HG03060 (cell line): Measurements from ENCODE around the gene SPSB2.

ENCODE experiments used
- ATAC-seq: cut with Tn5 transposase; IDR thresholded peaks from one replicate; pipeline ENCODE4 v1.9.1; 2021; ENCODE audit warnings: low read depth, moderate number of reproducible peaks; ENCODE audit not compliant: unreplicated experiment

Gene SPSB2

DNA sequence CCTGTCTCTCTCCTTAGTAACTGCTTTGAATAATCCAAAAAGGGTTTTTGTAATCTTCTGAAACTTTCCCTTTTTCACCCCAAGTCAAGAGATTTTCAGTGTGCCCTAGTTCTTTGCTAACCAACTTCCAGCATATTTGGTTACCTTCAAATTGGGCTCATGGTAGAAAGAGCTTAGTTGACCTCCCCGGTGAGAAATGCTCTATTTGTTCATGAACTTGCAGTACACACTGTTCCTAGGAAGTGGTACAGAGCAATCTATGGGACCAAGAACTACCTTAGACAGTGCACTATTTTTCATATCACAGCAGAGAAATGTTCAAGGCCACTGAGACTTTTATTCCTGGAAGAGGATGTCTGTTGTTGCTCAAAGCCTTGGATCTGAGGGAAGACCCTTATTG is 19.5 kb downstream of the SPSB2 start:
- no peak for ATAC-seq

DNA sequence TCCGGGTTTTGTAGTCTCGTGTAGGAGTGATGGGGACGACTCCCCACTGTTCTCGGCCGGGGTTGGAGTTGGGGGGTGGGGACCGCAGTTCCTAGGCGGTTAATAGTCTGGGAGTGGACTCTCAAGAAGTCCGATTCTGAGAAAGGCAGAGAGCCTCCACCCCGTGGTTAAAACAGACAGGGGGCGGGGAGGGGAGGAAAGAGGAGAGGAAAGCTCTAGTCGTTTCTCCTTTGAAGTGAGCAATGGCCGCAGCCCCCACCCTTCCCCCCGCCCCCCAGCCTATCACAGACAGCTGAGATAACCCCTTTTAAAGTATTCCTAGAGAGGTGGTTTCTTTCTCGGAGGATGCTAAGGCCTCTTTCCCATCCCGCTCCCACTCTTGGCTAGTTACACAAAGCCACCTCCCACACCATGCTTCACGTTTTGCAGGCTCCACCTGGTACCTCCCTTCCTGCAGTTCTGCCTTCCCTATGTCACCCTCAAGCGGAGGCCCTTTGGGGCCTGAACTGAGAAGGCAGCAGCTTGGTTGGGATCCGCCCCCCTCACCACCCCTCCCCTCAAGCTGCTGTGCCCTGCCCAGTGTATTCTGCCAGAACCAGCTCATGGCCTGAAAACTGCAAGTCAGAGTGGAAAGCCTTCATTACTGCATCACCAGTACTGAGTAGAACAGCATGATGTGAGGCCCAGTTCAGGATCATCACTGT is 20.3 kb downstream of the SPSB2 start:
- ATAC-seq: no peak

DNA sequence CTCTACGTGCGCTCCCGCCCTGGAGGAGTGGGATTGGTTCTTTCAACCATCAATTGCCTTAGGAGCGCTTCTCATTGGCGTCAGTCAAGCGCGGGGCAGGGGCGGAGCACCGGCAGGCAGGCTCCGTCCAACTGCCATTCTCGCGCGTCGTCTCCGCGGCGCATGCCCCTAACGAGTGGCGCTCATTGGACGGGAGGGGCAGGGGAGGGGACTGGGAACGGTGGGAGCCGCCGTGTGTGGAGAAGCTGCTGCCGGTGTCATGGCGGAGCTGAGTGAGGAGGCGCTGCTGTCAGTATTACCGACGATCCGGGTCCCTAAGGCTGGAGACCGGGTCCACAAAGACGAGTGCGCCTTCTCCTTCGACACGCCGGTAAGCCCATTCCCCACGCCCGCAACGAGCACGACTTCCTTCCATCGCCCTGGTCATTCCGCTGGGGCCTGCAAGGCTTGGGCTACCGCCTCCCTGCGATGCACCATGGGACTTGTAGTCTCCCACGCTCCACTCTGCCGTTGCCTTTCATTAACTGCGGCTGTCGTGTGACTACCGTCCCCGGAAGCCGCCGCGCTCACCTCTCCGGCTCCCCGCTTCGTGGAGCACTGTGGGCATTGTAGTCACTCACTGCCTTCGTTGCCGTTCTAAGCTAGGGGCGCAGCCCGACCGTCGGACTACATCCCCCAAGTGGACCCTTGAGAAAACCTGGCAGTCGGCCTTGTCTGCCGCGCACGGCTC is 21.0 kb downstream of the SPSB2 start, which contains the start of gene USP5:
USP5 (plus strand) TSS at position 230 of the 730 bp plus-strand sequence; CDS start at position 260, 30 bp downstream.
- ATAC-seq: peak; percentile 60

DNA sequence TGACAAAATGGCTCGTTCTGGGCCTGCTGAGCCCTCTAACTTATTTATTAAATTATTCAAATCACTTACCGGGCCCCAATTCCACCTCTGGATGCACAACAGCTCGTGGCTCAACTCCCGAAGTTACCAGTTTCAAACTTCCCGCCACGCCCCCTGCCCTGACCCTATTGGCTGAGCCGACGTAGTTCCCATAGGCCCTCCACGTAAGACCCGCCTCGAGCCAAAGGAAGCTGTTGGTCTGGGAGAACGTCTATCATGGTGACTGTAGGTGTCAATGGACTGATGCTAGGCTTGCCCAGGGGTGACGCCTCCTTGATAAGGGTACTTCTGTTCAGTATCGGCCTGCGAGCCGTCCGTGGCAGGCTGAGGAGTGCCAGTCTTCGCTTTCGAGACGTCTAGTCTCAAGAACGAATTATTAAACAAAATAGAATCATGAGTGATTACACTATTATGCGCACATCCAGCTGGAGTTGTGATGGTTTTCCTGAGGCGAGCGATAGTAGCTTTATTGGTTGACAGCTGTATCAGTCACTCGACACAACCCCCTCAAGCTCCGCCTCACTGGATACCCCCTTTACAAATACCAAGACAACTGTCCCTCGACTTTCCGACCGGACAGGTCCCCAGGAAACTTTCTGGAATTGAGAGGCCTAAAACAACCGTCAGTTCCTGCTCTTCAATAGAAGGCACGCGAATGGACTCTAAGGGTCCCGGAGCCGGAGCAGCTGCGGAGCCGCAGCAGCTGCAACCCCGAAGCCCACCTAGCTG is 21.8 kb downstream of the SPSB2 start, which contains the start of gene CDCA3:
CDCA3 (minus strand) TSS at position 134 of the 768 bp plus-strand sequence. CDS start 334 bp downstream, outside the sequence.
- peak; percentile 46 for ATAC-seq

DNA sequence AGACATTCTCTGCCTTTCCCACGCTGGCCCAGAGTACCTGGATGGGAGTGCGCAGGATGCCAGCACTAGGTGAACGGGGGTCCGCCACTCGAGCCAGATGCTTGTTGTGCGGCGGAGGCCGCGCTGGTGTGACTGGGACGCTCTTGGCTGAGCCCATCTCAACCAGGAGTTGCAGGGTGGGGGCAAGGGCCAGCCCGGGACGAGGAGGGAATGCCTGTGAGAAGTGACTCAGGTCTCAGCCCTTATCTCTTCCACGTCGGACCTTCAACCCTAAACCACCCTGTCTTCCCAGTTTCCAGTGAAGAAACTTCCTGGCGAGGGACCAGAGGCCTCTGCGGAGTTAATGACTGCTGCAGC is 22.3 kb downstream of the SPSB2 start:
- ATAC-seq: no peak

DNA sequence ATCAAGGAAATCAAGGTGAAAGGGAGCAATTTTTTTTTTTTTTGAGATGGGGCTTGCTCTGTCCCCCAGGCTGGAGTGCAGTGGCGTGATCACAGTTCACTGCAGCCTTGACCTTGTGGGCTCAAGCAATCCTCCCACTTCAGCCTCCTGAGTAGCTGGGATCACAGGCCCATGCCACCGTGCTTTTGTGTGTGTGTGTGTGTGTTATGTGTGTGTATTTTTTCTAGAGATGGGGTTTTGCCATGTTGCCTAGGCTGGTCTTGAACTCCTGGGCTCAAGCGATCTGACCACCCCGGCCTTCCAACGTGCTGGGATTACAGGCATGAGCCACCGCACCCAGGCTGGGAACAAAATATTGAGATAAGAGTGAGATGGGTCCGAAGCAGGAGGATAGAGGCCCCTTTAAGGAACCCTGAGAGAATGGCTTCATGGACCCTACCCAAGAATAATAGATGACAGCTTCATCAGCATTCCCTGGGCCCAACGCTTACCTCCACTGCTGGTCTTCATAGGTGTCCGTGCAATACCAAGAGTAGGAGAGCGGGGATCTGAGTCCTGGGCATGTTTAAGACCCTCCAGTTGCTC is 23.0 kb downstream of the SPSB2 start:
- no peak for ATAC-seq

DNA sequence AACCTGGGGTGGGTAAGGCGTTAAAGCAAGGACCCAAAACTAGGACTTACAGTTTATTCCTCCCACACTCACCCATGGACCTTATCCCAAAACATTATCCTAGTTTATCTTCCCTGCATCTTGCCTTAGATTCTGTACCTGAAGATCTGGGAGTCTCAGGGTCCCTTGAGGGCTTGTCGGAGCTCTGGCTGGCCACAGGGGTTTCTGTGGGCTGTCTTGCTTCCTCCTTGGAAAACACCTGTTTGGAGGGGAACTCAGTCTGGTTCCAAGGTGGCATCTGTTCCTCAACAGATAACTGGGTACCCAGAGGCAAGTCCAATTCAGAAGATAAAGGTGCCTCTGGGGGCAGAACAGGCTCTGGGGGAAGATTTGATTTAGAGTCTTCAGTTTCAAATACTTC is 23.7 kb downstream of the SPSB2 start:
- ATAC-seq: no peak

DNA sequence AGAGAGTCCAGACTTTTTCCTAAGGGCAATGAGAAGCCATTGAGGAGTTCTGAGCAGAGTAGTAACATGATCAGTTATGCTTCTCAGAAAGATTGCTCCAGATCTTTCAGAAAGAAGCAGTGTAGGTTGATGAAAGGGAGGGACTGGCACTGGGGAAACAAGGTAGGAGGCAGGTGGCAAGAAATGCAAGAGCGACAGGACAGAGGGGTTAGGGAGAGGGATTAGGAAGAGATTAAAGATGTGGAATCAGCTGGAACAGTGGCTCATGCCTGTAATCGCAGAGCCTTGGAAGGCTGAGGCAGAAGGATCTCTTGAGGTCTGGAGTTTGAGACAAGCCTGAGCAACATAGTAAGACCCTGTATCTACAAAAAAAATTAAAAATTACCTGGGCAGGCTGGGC is 25.4 kb downstream of the SPSB2 start:
- ATAC-seq: no peak

DNA sequence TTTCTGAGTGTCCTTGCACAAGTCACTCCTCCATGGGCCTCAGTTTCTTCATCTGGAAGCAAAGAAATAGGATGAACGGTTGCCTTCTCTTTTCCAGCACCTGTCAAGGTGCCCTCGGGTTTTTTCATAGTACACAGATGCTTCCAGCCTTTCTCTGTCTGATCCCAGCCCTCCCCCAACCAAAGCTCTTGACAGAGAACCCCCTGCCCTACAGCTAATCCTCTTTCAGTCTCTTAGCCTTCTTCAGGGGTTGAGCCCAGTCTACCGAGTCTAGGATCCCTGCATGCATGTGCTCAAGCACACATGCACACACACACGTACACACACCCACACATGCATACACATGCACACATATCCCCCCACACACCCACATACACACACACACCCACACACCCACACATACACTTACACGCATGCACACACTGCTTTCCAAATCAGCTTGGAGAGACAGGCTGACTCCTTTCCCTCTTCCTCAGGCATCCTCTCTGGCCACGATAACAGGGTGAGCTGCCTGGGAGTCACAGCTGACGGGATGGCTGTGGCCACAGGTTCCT is 26.7 kb downstream of the SPSB2 start:
- ATAC-seq: no peak

DNA sequence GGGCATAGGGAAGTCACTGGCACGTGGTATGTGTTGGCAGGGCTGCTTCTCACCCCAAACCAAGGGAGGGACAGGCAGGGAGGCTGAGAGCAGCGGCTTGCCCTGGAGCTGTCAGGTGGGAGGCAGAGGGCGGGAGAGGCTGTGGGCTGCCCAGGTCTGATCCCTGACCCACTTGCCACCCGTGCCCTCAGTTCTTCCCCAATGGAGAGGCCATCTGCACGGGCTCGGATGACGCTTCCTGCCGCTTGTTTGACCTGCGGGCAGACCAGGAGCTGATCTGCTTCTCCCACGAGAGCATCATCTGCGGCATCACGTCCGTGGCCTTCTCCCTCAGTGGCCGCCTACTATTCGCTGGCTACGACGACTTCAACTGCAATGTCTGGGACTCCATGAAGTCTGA is 27.7 kb downstream of the SPSB2 start:
- no peak for ATAC-seq

DNA sequence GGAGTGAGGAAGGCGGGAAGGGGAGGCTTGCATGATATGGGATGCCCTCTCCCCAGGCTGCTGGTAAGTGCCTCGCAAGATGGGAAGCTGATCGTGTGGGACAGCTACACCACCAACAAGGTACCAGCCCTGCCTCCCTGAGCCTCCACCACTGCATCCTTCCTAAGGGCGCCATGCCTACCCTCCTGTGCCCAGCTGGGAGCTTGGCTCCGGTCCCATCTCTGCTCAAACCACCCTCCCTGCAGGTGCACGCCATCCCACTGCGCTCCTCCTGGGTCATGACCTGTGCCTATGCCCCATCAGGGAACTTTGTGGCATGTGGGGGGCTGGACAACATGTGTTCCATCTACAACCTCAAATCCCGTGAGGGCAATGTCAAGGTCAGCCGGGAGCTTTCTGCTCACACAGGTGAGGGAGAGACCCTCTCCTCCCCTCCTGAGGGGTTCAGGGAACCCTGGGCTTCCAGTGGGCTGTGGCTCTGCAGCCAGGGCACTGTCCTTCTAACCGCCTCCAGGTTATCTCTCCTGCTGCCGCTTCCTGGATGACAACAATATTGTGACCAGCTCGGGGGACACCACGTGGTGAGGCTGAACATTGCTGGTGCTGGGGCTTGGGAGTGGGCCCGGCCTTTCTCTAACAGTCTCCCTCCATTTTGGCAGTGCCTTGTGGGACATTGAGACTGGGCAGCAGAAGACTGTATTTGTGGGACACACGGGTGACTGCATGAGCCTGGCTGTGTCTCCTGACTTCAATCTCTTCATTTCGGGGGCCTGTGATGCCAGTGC is 29.8 kb downstream of the SPSB2 start:
- no peak for ATAC-seq

DNA sequence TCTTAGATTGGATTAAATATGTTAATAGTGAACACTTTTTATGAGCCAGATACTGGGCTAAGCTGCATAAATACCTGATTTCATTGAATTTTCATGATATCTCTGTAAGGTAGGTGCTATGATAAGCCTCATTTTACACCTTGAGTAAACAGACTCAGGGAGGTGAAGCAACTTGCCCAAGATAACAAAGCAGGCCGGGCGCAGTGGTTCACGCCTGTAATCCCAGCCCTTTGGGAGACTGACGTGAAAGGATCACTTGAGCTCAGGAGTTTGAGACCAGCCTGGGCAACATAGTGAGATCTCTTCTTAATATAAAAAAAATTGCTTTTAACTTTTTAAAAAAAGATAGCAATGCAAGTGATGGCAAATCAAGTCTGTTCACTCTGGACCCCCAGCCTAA is 31.0 kb downstream of the SPSB2 start:
- no peak for ATAC-seq

DNA sequence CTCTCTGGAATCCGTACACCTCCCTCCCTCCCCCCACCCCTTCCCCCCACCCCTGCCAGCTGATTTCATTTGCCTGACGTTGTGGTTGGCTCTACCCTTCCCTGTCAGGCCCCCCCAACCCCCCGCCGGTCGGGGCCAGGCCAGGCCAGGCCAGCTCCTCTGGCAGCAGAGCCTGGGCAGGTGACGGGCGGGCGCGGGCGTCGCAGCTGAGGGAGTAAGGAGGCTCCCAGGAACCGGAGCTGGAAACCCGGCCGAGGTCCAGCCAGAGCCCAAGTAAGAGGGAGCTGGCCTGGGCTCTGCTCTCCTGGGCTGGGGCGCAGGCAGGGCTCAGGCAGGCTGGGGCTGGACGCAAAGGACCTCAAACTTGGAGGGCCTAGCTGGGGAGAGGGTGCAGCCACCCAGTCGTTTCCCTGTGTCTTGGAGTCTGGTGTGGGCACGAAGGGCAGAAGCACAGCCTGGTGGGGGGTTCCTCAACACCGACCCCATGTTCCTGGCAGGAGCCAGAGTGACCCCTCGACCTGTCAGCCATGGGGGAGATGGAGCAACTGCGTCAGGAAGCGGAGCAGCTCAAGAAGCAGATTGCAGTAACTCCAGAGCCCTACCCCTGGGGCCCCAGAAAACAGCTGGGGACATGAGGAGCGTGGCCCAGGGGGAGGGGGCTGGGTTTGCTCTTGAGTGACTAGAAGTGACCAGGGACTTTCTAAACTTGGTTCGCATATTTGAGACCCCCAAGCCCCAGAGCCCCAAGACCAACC is 32.2 kb downstream of the SPSB2 start, which contains the start of gene GNB3:
GNB3 (plus strand) TSS at position 165 of the 755 bp plus-strand sequence; CDS start at position 528, 363 bp downstream.
- ATAC-seq: no peak

DNA sequence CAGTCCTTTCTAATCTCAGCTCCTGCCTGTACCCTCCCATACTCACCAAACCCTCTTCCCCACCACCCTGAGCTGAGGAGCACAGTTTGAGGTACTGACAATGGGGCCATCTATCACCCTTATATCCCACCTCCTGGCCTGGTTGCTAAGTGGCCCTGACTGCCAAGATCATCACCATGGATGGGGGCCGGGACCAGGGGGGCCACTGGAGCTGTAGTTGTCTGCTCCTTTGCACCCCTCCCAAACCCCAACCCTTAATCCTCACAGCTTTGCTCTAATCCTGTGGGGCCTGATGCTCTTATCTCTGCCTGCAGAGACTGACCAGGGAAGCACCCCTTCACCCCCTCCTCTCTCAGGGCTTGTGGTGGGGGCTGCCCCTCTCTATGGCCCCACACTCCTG is 32.8 kb downstream of the SPSB2 start:
- no peak for ATAC-seq

DNA sequence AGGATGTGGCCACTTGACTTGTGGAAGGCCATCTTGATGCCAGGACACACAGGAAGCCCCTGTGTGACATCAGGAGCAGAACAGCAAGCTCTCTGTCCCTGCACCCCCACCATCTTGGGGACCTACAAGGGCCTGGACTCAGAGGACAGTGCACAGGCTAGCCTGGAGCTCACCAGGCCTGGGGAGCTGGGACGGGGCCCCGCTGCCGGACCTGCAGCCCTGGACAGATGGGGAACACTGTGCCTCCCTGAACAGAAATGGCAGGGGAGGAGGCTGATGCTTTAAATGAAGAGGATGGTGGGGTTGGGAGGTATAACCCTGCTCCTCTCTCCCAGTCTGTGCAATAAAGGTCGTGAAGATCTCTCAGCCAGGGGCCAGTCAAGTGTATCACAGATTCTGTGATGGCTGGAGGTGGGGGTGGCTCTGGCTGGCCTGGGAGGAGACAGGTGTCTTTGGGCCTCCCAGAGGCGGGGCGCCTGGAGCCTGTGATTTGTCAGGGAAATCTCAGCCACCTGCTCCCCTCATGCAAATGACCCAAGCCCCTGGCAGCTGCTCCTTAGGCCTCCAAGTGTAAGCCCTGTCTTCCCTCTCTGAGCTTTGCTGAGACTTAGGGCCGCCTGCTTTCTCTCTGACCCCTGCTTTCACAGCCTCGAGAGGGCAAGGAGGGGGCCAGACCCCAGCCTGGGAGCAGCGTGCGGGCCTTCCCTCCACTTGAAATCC is 33.5 kb downstream of the SPSB2 start:
- no peak for ATAC-seq

DNA sequence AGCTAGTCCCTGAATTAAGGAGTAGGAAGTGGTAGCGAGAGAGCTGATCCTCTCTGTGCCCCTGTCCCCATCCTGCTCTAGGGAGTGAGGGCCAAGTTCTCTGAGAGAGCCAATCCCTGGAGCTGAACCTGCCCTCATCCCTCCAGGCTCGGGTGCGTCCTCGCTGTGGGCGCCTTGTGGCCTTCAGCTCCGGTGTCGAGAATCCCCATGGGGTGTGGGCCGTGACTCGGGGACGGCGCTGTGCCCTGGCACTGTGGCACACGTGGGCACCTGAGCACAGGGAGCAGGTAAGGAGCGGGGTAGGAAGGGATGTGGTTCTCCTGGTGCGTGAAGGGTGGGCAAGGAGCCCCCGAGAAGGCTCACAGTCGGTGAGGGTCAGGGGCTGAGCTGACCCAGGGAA is 34.2 kb downstream of the SPSB2 start:
- no peak for ATAC-seq

DNA sequence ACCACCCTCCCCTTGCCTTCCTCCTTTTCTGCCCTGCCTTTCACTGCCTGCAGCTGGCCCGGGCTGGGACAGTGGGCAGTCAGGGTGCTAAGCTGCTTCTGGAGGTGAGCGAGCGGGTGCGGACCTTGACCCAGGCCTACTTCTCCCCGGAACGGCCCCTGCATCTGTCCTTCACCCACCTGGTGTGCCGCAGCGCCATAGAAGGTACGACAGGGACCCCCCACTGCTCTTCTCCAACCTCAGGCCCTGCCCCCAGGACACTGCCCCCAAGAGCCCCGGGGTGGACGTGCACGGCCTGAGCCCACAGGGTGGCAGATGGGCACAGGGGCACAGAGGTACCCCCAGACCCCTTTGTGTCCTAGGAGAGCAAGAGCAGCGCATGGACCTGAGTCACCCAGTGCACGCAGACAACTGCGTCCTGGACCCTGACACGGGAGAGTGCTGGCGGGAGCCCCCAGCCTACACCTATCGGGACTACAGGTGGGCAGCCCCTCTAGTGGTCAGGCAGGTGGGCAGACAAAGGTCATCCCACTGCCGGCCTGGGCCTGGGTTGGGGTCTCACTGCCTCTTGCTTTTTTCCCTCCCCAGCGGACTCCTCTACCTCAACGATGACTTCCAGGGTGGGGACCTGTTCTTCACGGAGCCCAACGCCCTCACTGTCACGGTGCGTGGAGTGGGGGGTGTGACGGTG is 35.6 kb downstream of the SPSB2 start:
- no peak for ATAC-seq

DNA sequence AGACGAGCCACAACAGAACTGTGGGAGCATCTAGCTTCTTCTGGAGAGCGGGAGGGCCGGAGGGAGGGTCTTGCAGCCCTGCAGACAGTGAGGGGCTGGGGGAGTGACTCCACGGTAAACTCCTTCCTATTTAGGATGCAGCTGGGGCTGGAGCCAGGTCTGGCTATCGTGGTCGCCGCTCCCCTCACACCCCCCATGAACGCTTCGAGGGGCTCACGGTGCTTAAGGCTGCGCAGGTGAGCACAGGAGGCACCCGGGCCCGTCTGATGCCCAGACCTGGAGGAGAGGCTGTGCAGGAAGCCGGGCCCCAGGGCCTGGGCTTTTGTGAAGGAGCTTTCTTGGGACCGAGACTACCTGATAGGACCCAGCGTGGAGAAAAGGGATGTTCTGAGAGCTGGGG is 36.3 kb downstream of the SPSB2 start:
- no peak for ATAC-seq
